HG03442 (cell line): ENCODE data around the gene TNFSF9.

Source experiments
- ATAC-seq: cut with Tn5 transposase; IDR thresholded peaks from one replicate; pipeline ENCODE4 v1.9.1; 2021; ENCODE audit warnings: mild to moderate bottlenecking, moderate library complexity; ENCODE audit not compliant: unreplicated experiment

TNFSF9 gene

GRCh38 chr19:6530386-6531162, at the start of gene TNFSF9:
TNFSF9 (plus strand) TSS chr19:6531026; CDS start chr19:6531037, 11 bp downstream.
- peak; percentile 33 for ATAC-seq

GRCh38 chr19:6481541-6482342, 49.1 kb upstream of the TNFSF9 start, which contains the start of gene DENND1C:
DENND1C (minus strand) TSS chr19:6481787; CDS start chr19:6481695, 92 bp downstream.
- peak; percentile 54 for ATAC-seq

- ATAC-seq: no peak
These were observed 48.5 kb upstream of the TNFSF9 start for GRCh38 chr19:6482343-6482686.

- ATAC-seq: no peak
These were observed 47.6 kb upstream of the TNFSF9 start for GRCh38 chr19:6483235-6483634.

- no peak for ATAC-seq
These were observed 46.6 kb upstream of the TNFSF9 start for GRCh38 chr19:6484230-6484629.

- no peak for ATAC-seq
These were observed 46.0 kb upstream of the TNFSF9 start for GRCh38 chr19:6484831-6485230.

- ATAC-seq: no peak
These were observed 41.4 kb upstream of the TNFSF9 start for GRCh38 chr19:6489278-6490061.

GRCh38 chr19:6490134-6490533, 40.7 kb upstream of the TNFSF9 start:
- ATAC-seq: no peak

GRCh38 chr19:6491802-6492592, 38.8 kb upstream of the TNFSF9 start:
- ATAC-seq: no peak

- ATAC-seq: no peak
These were observed 36.3 kb upstream of the TNFSF9 start for GRCh38 chr19:6494438-6495036.

- ATAC-seq: no peak
These were observed 34.9 kb upstream of the TNFSF9 start for GRCh38 chr19:6495947-6496346.

- no peak for ATAC-seq
These were observed 32.4 kb upstream of the TNFSF9 start for GRCh38 chr19:6498294-6499036.

GRCh38 chr19:6499052-6499790, 31.6 kb upstream of the TNFSF9 start:
- ATAC-seq: no peak

- ATAC-seq: no peak
These were observed 29.7 kb upstream of the TNFSF9 start for GRCh38 chr19:6500837-6501739.

- ATAC-seq: no peak
These were observed 28.8 kb upstream of the TNFSF9 start, which contains the start of gene TUBB4A for GRCh38 chr19:6501740-6502648. TUBB4A (minus strand) TSS chr19:6502309; CDS start chr19:6502212, 97 bp downstream.

GRCh38 chr19:6503407-6504201, 27.2 kb upstream of the TNFSF9 start:
- no peak for ATAC-seq
